K562 (cell line): Measurements from ENCODE around the gene OSTF1. TPM values are rescaled to one million over a fixed set of nuclear protein-coding genes. Genes with fewer than 3 reads are reported as not detected.

Experiments used
- ATAC-seq: fragments of 200-7000 bp; cut with Tn5 transposase; 3 replicates; pipeline ENCODE4 v1.9.1; 2020; ENCODE audit warnings: moderate library complexity
- BruUV-seq: library from RNA; stranded (reverse); fragments of 400-500 nt; replicated peaks from 2 replicates; lab custom pipeline; 2021; lab: Mats Ljungman, UMichigan
- CTCF ChIA-PET: fragments of 300-600 bp; formaldehyde crosslinking; extraction: SDS; loops from one replicate; lab custom pipeline; 2021; ENCODE audit warnings: low intra/inter-chr PET ratio; lab: Yijun Ruan, JAX
- POLR2A ChIA-PET: fragments of 300-600, 350-650 bp; sonication (Branson Sonifier 250); formaldehyde crosslinking; extraction: SDS; loops from one replicate; lab custom pipeline; 2021; ENCODE audit warnings: antibody characterized with exemption, inconsistent platforms; lab: Yijun Ruan, JAX
- DNase-seq, 4 experiments: peaks; one replicate each; pipeline versions ENCODE4 v3.0.0 to v3.0.0-alpha.2; 2011 to 2018; ENCODE audit warnings: low spot score in 3 of 4, mixed read lengths in 3 of 4; ENCODE audit errors: extremely low read depth in 1 of 4
- FAIRE-seq: peaks from 2 replicates; lab custom pipeline; 2011; peaks lifted over from hg19 to GRCh38; lab: Jason Lieb, UNC
- H2AFZ ChIP-seq: 2 replicates; pipeline ENCODE4 v1.6.0; 2011; ENCODE audit warnings: low read depth, low read length, control low read depth, inconsistent platforms
- H3K27ac ChIP-seq: fragments of 200-600 bp; 3 replicates; pipeline ENCODE4 v1.8.0; 2011; ENCODE audit warnings: low read depth, mild to moderate bottlenecking, control low read depth, inconsistent platforms, low read length, moderate library complexity, mixed read lengths; ENCODE audit errors: extremely low read depth
- H3K27me3 ChIP-seq, 2 experiments: fragments of 300-600 bp in 1 of 2; 2 replicates in 1 of 2; 3 replicates in 1 of 2; pipeline versions ENCODE4 v1.6.0 to v1.8.0; 2011; ENCODE audit warnings: inconsistent platforms in 2 of 2, low read length in 2 of 2, mild to moderate bottlenecking in 1 of 2, mixed read lengths in 1 of 2, moderate library complexity in 1 of 2; ENCODE audit not compliant: control insufficient read depth in 2 of 2, insufficient read depth in 2 of 2
- H3K36me3 ChIP-seq: fragments of 300-600 bp; 3 replicates; pipeline ENCODE4 v1.8.0; 2011; ENCODE audit warnings: mild to moderate bottlenecking, low read length, inconsistent platforms; ENCODE audit not compliant: control insufficient read depth, insufficient read depth
- H3K4me1 ChIP-seq, 2 experiments: fragments of 200-600 bp in 1 of 2; replicated peaks in 1 of 2; 2 replicates in 1 of 2; 3 replicates in 1 of 2; pipeline versions ENCODE4 v1.5.1 to v1.8.0; 2011; ENCODE audit warnings: inconsistent platforms in 2 of 2, low read length in 2 of 2, mild to moderate bottlenecking in 1 of 2, mixed read lengths in 1 of 2, moderate library complexity in 1 of 2; ENCODE audit not compliant: control insufficient read depth in 2 of 2, insufficient read depth in 2 of 2
- H3K4me2 ChIP-seq: 2 replicates; pipeline ENCODE4 v1.6.1; 2011; ENCODE audit warnings: low read length, control low read depth, inconsistent platforms, mixed read lengths; ENCODE audit not compliant: insufficient read depth
- H3K4me3 ChIP-seq: fragments of 200-600 bp; sonication (generic), shearing (Covaris generic); 2 replicates; pipeline ENCODE4 v1.5.1; 2016; ENCODE audit warnings: control low read depth, inconsistent platforms
- H3K79me2 ChIP-seq: fragments of 200-600 bp; 3 replicates; pipeline ENCODE4 v1.8.0; 2011; ENCODE audit warnings: low read length, inconsistent platforms; ENCODE audit not compliant: control insufficient read depth, insufficient read depth
- H3K9ac ChIP-seq, 2 experiments: 2 replicates each; pipeline versions ENCODE4 v1.6.0 to v1.6.1; 2011; ENCODE audit warnings: low read depth in 2 of 2, low read length in 2 of 2, control low read depth in 1 of 2, inconsistent platforms in 1 of 2, mild to moderate bottlenecking in 1 of 2, mixed read lengths in 1 of 2; ENCODE audit not compliant: insufficient read depth in 1 of 2
- H3K9me1 ChIP-seq: one replicate; pipeline ENCODE4 v1.6.0; 2011; ENCODE audit warnings: inconsistent platforms, mild to moderate bottlenecking, low read length, moderate library complexity; ENCODE audit not compliant: control insufficient read depth, insufficient read depth
- H3K9me3 ChIP-seq: replicated peaks from 2 replicates; pipeline ENCODE4 v1.5.1; 2011; ENCODE audit warnings: low read depth, low read length, inconsistent platforms; ENCODE audit not compliant: control insufficient read depth, insufficient read depth
- H4K20me1 ChIP-seq: replicated peaks from 2 replicates; pipeline ENCODE4 v1.6.1; 2011; ENCODE audit warnings: low read length, inconsistent platforms, mixed read lengths; ENCODE audit not compliant: control insufficient read depth, insufficient read depth
- CTCF ChIP-seq, 3 experiments: IDR thresholded peaks in 2 of 3; conservative IDR thresholded peaks in 1 of 3; 2 replicates each; pipeline ENCODE4 v1.5.1; 2011 to 2012; ENCODE audit warnings: low read length in 3 of 3, mild to moderate bottlenecking in 3 of 3, control low read depth in 2 of 3, improper control_type of control experiment in 1 of 3, inconsistent platforms in 1 of 3, low read depth in 1 of 3, mixed read lengths in 1 of 3, moderate library complexity in 1 of 3; ENCODE audit not compliant: insufficient read depth in 2 of 3
- CTCFL ChIP-seq: IDR thresholded peaks from 2 replicates; pipeline ENCODE4 v1.6.1; 2011; ENCODE audit warnings: borderline replicate concordance, low read depth, mild to moderate bottlenecking, moderate library complexity, low read length; ENCODE audit not compliant: insufficient read depth, poor library complexity, severe bottlenecking
- CUX1 ChIP-seq: fragments of 200-800 bp; sonication (Bioruptor generic); IDR thresholded peaks from 2 replicates; pipeline ENCODE4 v1.6.1; 2016; ENCODE audit warnings: missing genetic modification characterization, missing compliant biosample characterization
- RAD21 ChIP-seq, 2 experiments: fragments of 250-450 bp in 1 of 2; fragments of 450-650 bp in 1 of 2; sonication (Bioruptor Pico) in 1 of 2; formaldehyde crosslinking in 1 of 2; IDR thresholded peaks in 1 of 2; conservative IDR thresholded peaks in 1 of 2; 2 replicates each; pipeline versions ENCODE4 v1.4.0 to v1.8.0; 2020 to 2022; ENCODE audit warnings: mild to moderate bottlenecking in 2 of 2, moderate library complexity in 1 of 2
- TBL1XR1 ChIP-seq, 2 experiments: IDR thresholded peaks; 2 replicates each; pipeline ENCODE4 v1.6.1; 2012; ENCODE audit warnings: improper control_type of control experiment in 2 of 2, low read length in 2 of 2, mild to moderate bottlenecking in 1 of 2
- WGBS: fragments of 100-300 bp; shearing (Covaris generic); methylation state at CpG from one replicate; pipeline ENCODE4 v1.1.6; 2016; ENCODE audit warnings: low coverage, mixed read lengths; ENCODE audit not compliant: insufficient coverage; ENCODE audit errors: missing lambda C conversion rate; 5-methylcytosine and 5-hydroxymethylcytosine counted together
- in situ Hi-C: fragments of 300-500 bp; cut with MboI; formaldehyde crosslinking; loops from 4 replicates; pipeline ENCODE4 v1.15.0; 2018; ENCODE audit warnings: inconsistent platforms, mixed read lengths
- intact Hi-C: fragments of 100-400 bp; cut with micrococcal nuclease; formaldehyde crosslinking; loops from 2 replicates; pipeline ENCODE4 v1.14.2; 2022
- polyA plus RNA-seq, 8 experiments: library from polyadenylated mRNA; depleted of rRNA in 4 of 8; stranded (reverse) in 5 of 8; unstranded in 3 of 8; fragments of >200 nt; fragmentation: Nextera tagmentation in 2 of 8; fragmentation: Illumina TruSeq in 1 of 8; extraction: Ambion mirVana in 2 of 8; extraction: Trizol in 1 of 8; gene quantifications; 2 replicates each; pipeline versions ENCODE4 v1.2.1 to v1.2.3, GENCODE V29; 2011 to 2014; ENCODE audit warnings: inconsistent platforms in 1 of 8, missing spikeins in 1 of 8
- total RNA-seq, 7 experiments: library from RNA; depleted of rRNA in 6 of 7; stranded (reverse); fragments of >200 nt in 6 of 7; fragmentation: Illumina TruSeq in 2 of 7; extraction: Trizol in 2 of 7; gene quantifications; 2 replicates each; pipeline versions ENCODE4 v1.2.1 to v1.2.3, GENCODE V29; 2011 to 2021; ENCODE audit warnings: low replicate concordance in 1 of 7

The OSTF1 gene
- total and polyA plus RNA-seq, 9 of the 15 experiments (the other 6 are each of a cell fraction or from before 2014, with no cell fraction given), result 15.0 to 37.3 (median 23.0) TPM

GRCh38 chr9:75185585-75186170 lies 97.4 kb downstream of the OSTF1 start:
- peak; percentile 14 for TF ChIP-seq CTCFL
- TF ChIP-seq RAD21 (CRISPR knock-in tag; conservative IDR thresholded peaks at IDR 0.05 in 1 of 2, IDR thresholded peaks at IDR 0.05 in 1 of 2), result peak in 1 of 2 experiments; percentile 19; a peak in 1 of 4 replicates
- no peak for TF ChIP-seq CUX1
- TF ChIP-seq CTCF (IDR thresholded peaks at IDR 0.05 in 2 of 3, conservative IDR thresholded peaks at IDR 0.05 in 1 of 3; ENCODE audit: insufficient read depth in 2 of 3, low read depth in 1 of 3, low read length in 3 of 3), result peak; percentile 61 to 66 (median 64)
- TF ChIP-seq TBL1XR1 (IDR thresholded peaks at IDR 0.05; ENCODE audit: low read length in 2 of 2), result no peak
- Histone ChIP-seq H3K9me3 (no peaks in the 10 kb centered on the region), H3K27ac (no peak overlapping the region), H3K4me2 (no peak overlapping the region), H3K79me2 (no peaks in the 10 kb centered on the region), H3K9ac (no peak overlapping the region), H3K4me1 (no peaks in the 10 kb centered on the region; a peak in 1 of 5 replicates), H3K4me3 (no peak overlapping the region), H4K20me1 (no peaks in the 10 kb centered on the region), H3K27me3 (no peaks in the 10 kb centered on the region), H3K36me3 (no peaks in the 10 kb centered on the region), H2AFZ (peak overlapping the region; percentile 71), H3K9me1 (no peaks in the 10 kb centered on the region)
- FAIRE-seq, result peak; percentile 87
- in situ Hi-C loops, result loop anchor here (25.0 kb wide), 1 partner anchor 398 kb away; no protein-coding TSS in a partner anchor
- CTCF ChIA-PET, result no interaction called here
- BruUV-seq, result no TSS peak
- ATAC-seq, result peak; percentile 90
- 4% methylated on average over 4 of the region's 4 CpGs for WGBS
- DNase-seq, result peak; percentile 12 to 56 (median 16)
- POLR2A ChIA-PET, result interaction anchor here (0.6 kb wide), 1 partner anchor 10 kb away, joined by 3 read pairs; no protein-coding TSS in a partner anchor
- intact Hi-C loops, result loop anchor here (5.0 kb wide), 2 partner anchors 98 to 413 kb away; partner anchors contain the start of genes NMRK1 and OSTF1
